ENCODE measurements around the gene SFSWAP. TPM values are rescaled to one million over a fixed set of nuclear protein-coding genes. Genes with fewer than 3 reads are reported as not detected.
A peak's percentile ranks its signal among the peaks of the same experiment; 100 is the strongest.

Gene SFSWAP
- polyA plus RNA-seq, 2 of the 4 experiments (the other 2 are of a cell fraction), result 21.8 to 23.5 TPM

GRCh38 chr12:131827961-131828534, 117.2 kb downstream of the SFSWAP start, which contains the start of gene MMP17:
TSS of gene MMP17 (plus strand) at chr12:131828393. CDS start at chr12:131828495, 102 bp downstream.
- H3K4me1 ChIP-seq, result peaks cover 17% of the 10 kb centered on the region
- peak within 1 kb of the TSS; percentile 95 for H3K4me2 ChIP-seq
- TF ChIP-seq MAFK (IDR thresholded peaks at IDR 0.05; ENCODE audit: partially characterized antibody), result no peak
- peak; percentile 40; the same call in 2 of the 3 replicates for TF ChIP-seq SMC3 (IDR thresholded peaks at IDR 0.05)
- peak; percentile 83 for TF ChIP-seq POLR2A (IDR thresholded peaks at IDR 0.05; ENCODE audit: low read length)
- TF ChIP-seq CTCF (IDR thresholded peaks at IDR 0.05), result peak; percentile 25; the same call in 2 of the 3 replicates
- TF ChIP-seq, protein P1, sequence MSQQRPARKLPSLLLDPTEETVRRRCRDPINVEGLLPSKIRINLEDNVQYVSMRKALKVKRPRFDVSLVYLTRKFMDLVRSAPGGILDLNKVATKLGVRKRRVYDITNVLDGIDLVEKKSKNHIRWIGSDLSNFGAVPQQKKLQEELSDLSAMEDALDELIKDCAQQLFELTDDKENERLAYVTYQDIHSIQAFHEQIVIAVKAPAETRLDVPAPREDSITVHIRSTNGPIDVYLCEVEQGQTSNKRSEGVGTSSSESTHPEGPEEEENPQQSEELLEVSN (IDR thresholded peaks at IDR 0.05; ENCODE audit: borderline replicate concordance, low read depth), result no peak
- peak; percentile 24 to 67; a peak in 4 of 5 replicates for TF ChIP-seq RAD21 (conservative IDR thresholded peaks at IDR 0.05 in 1 of 2, IDR thresholded peaks at IDR 0.05 in 1 of 2)
- TF ChIP-seq EHMT2 (IDR thresholded peaks at IDR 0.05; ENCODE audit: low read depth), result no peak
- TF ChIP-seq JUN (IDR thresholded peaks at IDR 0.05), result peak in 1 of 2 experiments; percentile 36; a peak in 1 of 5 replicates
- no peak for TF ChIP-seq RNF2 (IDR thresholded peaks at IDR 0.05; ENCODE audit: borderline replicate concordance, low read depth)
- TF ChIP-seq, protein P2, sequence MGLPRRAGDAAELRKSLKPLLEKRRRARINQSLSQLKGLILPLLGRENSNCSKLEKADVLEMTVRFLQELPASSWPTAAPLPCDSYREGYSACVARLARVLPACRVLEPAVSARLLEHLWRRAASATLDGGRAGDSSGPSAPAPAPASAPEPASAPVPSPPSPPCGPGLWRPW (IDR thresholded peaks at IDR 0.05), result no peak
- no peak for FAIRE-seq
- no peaks in the 10 kb centered on the region for H3K9me3 ChIP-seq
- no CpG with 5 or more reads among the region's 86 CpGs for WGBS (ENCODE audit: missing lambda C conversion rate)
- DNase-seq (ENCODE audit: low read depth in 1 of 2, low spot score in 1 of 2), result peak; percentile 56 to 75
- CTCF ChIA-PET, result interaction anchor here (1.2 to 4.6 kb wide), 5 partner anchors 24 to 911 kb away, joined by 3 to 61 read pairs (median 6); no protein-coding TSS in a partner anchor
- peak within 1 kb of the TSS; percentile 91 for H3K4me3 ChIP-seq
- peak; percentile 12 to 28; a peak in 5 of 6 replicates for ATAC-seq
- POLR2A ChIA-PET, result no interaction called here
- H3K27ac ChIP-seq, result peak within 1 kb of the TSS; percentile 89 to 91

DNA sequence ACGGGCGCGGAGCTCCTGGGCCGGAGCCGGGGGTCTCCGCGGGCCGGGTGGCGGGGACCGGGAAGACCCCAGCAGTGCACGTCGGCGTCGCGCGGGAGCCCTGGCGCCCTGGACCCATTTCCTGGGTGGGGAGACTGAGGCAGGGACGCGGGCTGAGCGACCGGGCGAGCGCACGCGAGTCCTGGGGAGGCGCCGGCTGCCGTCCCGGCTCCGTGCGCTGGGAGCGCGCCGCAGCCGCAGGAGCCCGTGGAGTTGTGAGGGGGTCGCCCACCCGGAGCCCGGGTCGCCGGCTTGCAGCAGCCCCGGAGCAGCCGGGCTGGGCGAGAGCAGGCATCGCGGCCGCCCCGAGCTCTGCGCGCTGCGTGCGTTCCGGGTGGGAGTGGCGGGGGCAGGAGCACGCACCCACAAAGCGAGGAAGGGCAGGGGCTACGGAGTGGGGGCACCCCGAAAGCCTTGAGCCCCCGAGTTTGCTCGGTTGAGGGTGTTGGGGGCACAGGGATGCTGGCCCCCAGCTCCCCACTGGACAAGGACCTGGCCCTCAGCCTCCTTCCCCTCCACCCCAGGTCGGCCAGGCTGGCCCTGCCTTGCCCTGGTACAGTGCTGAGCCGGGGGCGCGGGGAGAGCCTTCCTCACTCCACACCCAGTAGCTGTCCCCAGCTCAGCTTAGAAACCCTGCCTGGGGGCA, 117.9 kb downstream of the SFSWAP start:
- TF ChIP-seq JUN (IDR thresholded peaks at IDR 0.05) (peak in 1 of 2 experiments; percentile 11; a peak in 1 of 5 replicates), KDM1A (IDR thresholded peaks at IDR 0.05; ENCODE audit: low read depth) (peak; percentile 90; the same call in 1 of the 2 replicates), CHD4 (IDR thresholded peaks at IDR 0.05; ENCODE audit: borderline replicate concordance) (0 out of 2 replicates have a peak, but pooled peaks have one; percentile 11), KDM5A (IDR thresholded peaks at IDR 0.05) (no peak)
- peak; percentile 25 to 66; a peak in 3 of 6 replicates for ATAC-seq
- POLR2A ChIA-PET, result no interaction called here
- no peak for FAIRE-seq
- H3K4me2 ChIP-seq, result peak overlapping the region; percentile 95
- peaks cover 17% of the 10 kb centered on the region for H3K4me1 ChIP-seq
- H3K4me3 ChIP-seq, result peak overlapping the region; percentile 91
- DNase-seq (ENCODE audit: low read depth in 1 of 2, low spot score in 1 of 2), result peak in 1 of 2 experiments; percentile 70
- CTCF ChIA-PET, result interaction anchor here (0.5 to 4.6 kb wide), 12 partner anchors 11 to 912 kb away, joined by 3 to 61 read pairs (median 4); no protein-coding TSS in a partner anchor
- no peaks in the 10 kb centered on the region for H3K9me3 ChIP-seq
- H3K27ac ChIP-seq, result peak overlapping the region; percentile 89 to 91
- WGBS (ENCODE audit: missing lambda C conversion rate), result 6% methylated on average over 7 of the region's 64 CpGs

DNA sequence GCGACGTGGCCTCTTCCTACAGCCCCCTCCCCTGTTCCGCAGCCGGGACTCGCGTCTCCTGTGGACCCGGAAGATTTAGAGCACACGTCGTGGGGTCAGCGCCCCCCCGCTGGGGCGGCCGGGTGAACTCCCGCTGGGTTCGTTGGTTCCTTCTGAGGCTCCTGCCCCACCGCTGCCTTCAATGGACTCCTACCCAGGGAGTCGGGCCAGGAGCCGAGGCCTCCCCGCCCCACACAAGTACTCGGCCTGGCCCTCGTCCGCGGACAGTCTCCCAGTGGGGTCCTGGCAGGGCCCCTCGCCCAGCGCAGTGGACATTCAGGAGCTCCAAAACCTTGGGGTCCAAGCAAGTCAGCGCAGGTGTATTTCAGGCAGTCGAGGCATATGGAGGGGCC, 118.5 kb downstream of the SFSWAP start:
- peaks cover 21% of the 10 kb centered on the region for H3K4me1 ChIP-seq
- WGBS (ENCODE audit: missing lambda C conversion rate), result 28% methylated on average over 15 of the region's 27 CpGs
- peak overlapping the region; percentile 95 for H3K4me2 ChIP-seq
- H3K4me3 ChIP-seq, result peak overlapping the region; percentile 91
- DNase-seq (ENCODE audit: low read depth in 1 of 2, low spot score in 1 of 2) (peak in 1 of 2 experiments; percentile 69), ATAC-seq (peak; percentile 7 to 33; a peak in 3 of 6 replicates), FAIRE-seq (no peak)
- ChIA-PET CTCF (interaction anchor here (0.5 to 4.6 kb wide), 14 partner anchors 10 to 913 kb away, joined by 3 to 61 read pairs (median 4); no protein-coding TSS in a partner anchor), POLR2A (no interaction called here)
- peak overlapping the region; percentile 89 to 91 for H3K27ac ChIP-seq
- TF ChIP-seq CHD4 (IDR thresholded peaks at IDR 0.05; ENCODE audit: borderline replicate concordance), result 0 out of 2 replicates have a peak, but pooled peaks have one; percentile 7
- TF ChIP-seq EP300 (IDR thresholded peaks at IDR 0.05), result no peak
- no peaks in the 10 kb centered on the region for H3K9me3 ChIP-seq

Measured in A549 (cell line).